GM12878 (cell line): ENCODE measurements around the gene NELFE. TPM values are rescaled to one million over a fixed set of nuclear protein-coding genes. Genes with fewer than 3 reads are reported as not detected.
"Not testable (repeated sequence)": the region's sequence is repeated elsewhere in the genome, so short reads cannot be mapped to it uniquely, and the experiment has no call there.

ENCODE experiments used
- ATAC-seq: fragments of 200-7000 bp; cut with Tn5 transposase; 3 replicates; pipeline ENCODE4 v1.9.1; 2020; ENCODE audit warnings: mild to moderate bottlenecking, moderate library complexity
- BruUV-seq: library from RNA; stranded (reverse); fragments of 400-500 nt; replicated peaks from 2 replicates; lab custom pipeline; 2021; lab: Mats Ljungman, UMichigan
- CTCF ChIA-PET: fragments of 300-600 bp; sonication (Branson Sonifier 250); formaldehyde crosslinking; extraction: SDS; loops from one replicate; lab custom pipeline; 2021; ENCODE audit warnings: inconsistent platforms; lab: Yijun Ruan, JAX
- POLR2A ChIA-PET: fragments of 350-600 bp; formaldehyde crosslinking; extraction: SDS; loops from one replicate; lab custom pipeline; 2021; ENCODE audit warnings: inconsistent platforms; lab: Charles Lee
- RAD21 ChIA-PET: fragments of 300-600 bp; sonication (Branson Sonifier 250); formaldehyde crosslinking; loops from one replicate; lab custom pipeline; 2023; ENCODE audit warnings: antibody characterized with exemption; ENCODE audit not compliant: unreplicated experiment; lab: Charles Lee
- SMC1A ChIA-PET: fragments of 300-600 bp; sonication (Branson Sonifier 250); formaldehyde crosslinking; loops from one replicate; lab custom pipeline; 2023; ENCODE audit not compliant: unreplicated experiment, uncharacterized antibody; lab: Charles Lee
- DNase-seq: peaks from one replicate; pipeline ENCODE4 v3.0.0-alpha.2; 2011; ENCODE audit warnings: low read depth, low spot score
- FAIRE-seq: peaks from 3 replicates; lab custom pipeline; 2011; peaks lifted over from hg19 to GRCh38; lab: Jason Lieb, UNC
- H2AFZ ChIP-seq: 2 replicates; pipeline ENCODE4 v1.6.0; 2011; ENCODE audit warnings: low read depth, low read length, control low read depth; ENCODE audit not compliant: control insufficient read depth
- H3K27ac ChIP-seq: 2 replicates; pipeline ENCODE4 v1.5.1; 2011; ENCODE audit warnings: control low read depth; ENCODE audit not compliant: control insufficient read depth, insufficient read depth
- H3K27me3 ChIP-seq, 2 experiments: replicated peaks in 1 of 2; 2 replicates each; pipeline versions ENCODE4 v1.6.0 to v1.6.1; 2011; ENCODE audit warnings: low read length in 1 of 2; ENCODE audit not compliant: control insufficient read depth in 2 of 2, insufficient read depth in 2 of 2
- H3K36me3 ChIP-seq, 2 experiments: 2 replicates each; pipeline ENCODE4 v1.5.1; 2011; ENCODE audit warnings: low read length in 1 of 2; ENCODE audit not compliant: control insufficient read depth in 2 of 2, insufficient read depth in 2 of 2
- H3K4me1 ChIP-seq: 2 replicates; pipeline ENCODE4 v1.6.1; 2011; ENCODE audit warnings: mild to moderate bottlenecking, low read length, moderate library complexity, mixed read lengths; ENCODE audit not compliant: control insufficient read depth, insufficient read depth
- H3K4me2 ChIP-seq: 2 replicates; pipeline ENCODE4 v1.6.0; 2011; ENCODE audit warnings: control low read depth; ENCODE audit not compliant: control insufficient read depth, insufficient read depth
- H3K4me3 ChIP-seq: fragments of 200-600 bp; sonication (generic); 2 replicates; pipeline ENCODE4 v1.5.1; 2016
- H3K79me2 ChIP-seq: 2 replicates; pipeline ENCODE4 v1.6.0; 2011; ENCODE audit warnings: low read length; ENCODE audit not compliant: control insufficient read depth, insufficient read depth
- H3K9ac ChIP-seq: 2 replicates; pipeline ENCODE4 v1.8.0; 2011; ENCODE audit warnings: low read length, control low read depth, mixed read lengths; ENCODE audit not compliant: control insufficient read depth, insufficient read depth
- H3K9me3 ChIP-seq: replicated peaks from 3 replicates; pipeline ENCODE4 v1.5.1; 2011; ENCODE audit warnings: mild to moderate bottlenecking, low read length; ENCODE audit not compliant: control insufficient read depth, insufficient read depth
- H4K20me1 ChIP-seq: 2 replicates; pipeline ENCODE4 v1.6.0; 2011; ENCODE audit not compliant: control insufficient read depth, insufficient read depth
- KLF5 ChIP-seq: fragments of 450-650 bp; IDR thresholded peaks from 2 replicates; pipeline ENCODE4 v1.6.1; 2014; ENCODE audit warnings: mild to moderate bottlenecking; ENCODE audit not compliant: partially characterized antibody
- RAD51 ChIP-seq: fragments of 450-650 bp; IDR thresholded peaks from 2 replicates; pipeline ENCODE4 v1.6.1; 2016; ENCODE audit warnings: moderate library complexity, mild to moderate bottlenecking, inconsistent platforms
- TCF12 ChIP-seq: IDR thresholded peaks from 2 replicates; pipeline ENCODE4 v1.6.1; 2011; ENCODE audit warnings: low read depth, mild to moderate bottlenecking, low read length
- USF2 ChIP-seq: IDR thresholded peaks from 2 replicates; pipeline ENCODE4 v1.6.1; 2011; ENCODE audit warnings: low read depth, low read length, improper control_type of control experiment, borderline replicate concordance
- ZNF274 ChIP-seq: IDR thresholded peaks from one replicate; pipeline ENCODE4 v1.8.0; 2011; ENCODE audit not compliant: insufficient read length, insufficient read depth
- WGBS: methylation state at CpG from one replicate; pipeline ENCODE4 v1.1.6; 2016; ENCODE audit warnings: low lambda C conversion rate; ENCODE audit not compliant: insufficient replicate concordance, insufficient coverage; ENCODE audit errors: missing lambda C conversion rate; 5-methylcytosine and 5-hydroxymethylcytosine counted together
- in situ Hi-C: fragments of 300-500 bp; cut with MboI; formaldehyde crosslinking; loops from 9 replicates; pipeline ENCODE4 v1.14.3; 2018; ENCODE audit warnings: mixed read lengths
- intact Hi-C: fragments of 100-400 bp; cut with micrococcal nuclease; formaldehyde crosslinking; loops from one replicate; pipeline ENCODE4 v1.14.2; 2022; ENCODE audit not compliant: unreplicated experiment
- polyA plus RNA-seq, 11 experiments: library from polyadenylated mRNA; depleted of rRNA in 4 of 11; unstranded in 6 of 11; stranded (reverse) in 5 of 11; fragments of >200 nt; fragmentation: Nextera tagmentation in 4 of 11; fragmentation: Illumina TruSeq in 1 of 11; extraction: Ambion mirVana in 4 of 11; extraction: Trizol in 1 of 11; gene quantifications; 1 replicate in 1 of 11; 2 replicates in 10 of 11; pipeline versions ENCODE4 v1.2.1 to v1.2.3, GENCODE V29; 2011 to 2016; ENCODE audit warnings: inconsistent platforms in 2 of 11, missing spikeins in 2 of 11, low read depth in 1 of 11
- total RNA-seq, 4 experiments: library from RNA; depleted of rRNA in 3 of 4; stranded (reverse); fragments of >200 nt in 3 of 4; fragmentation: Illumina TruSeq in 1 of 4; extraction: Trizol in 1 of 4; gene quantifications; 2 replicates each; pipeline versions ENCODE4 v1.2.1 to v1.2.3, GENCODE V29; 2013 to 2021

Gene NELFE
- total and polyA plus RNA-seq, 10 of the 15 experiments (the other 5 are each of a cell fraction or from before 2014, with no cell fraction given), result 8.5 to 105 (median 59.7) TPM

GRCh38 chr6:31932137-31932536 lies 26.6 kb downstream of the NELFE start:
- DNase-seq, H2AFZ ChIP-seq, intact Hi-C loops, H3K4me3 ChIP-seq, RAD21 ChIA-PET, ATAC-seq, CTCF ChIA-PET, H3K9ac ChIP-seq, H3K27ac ChIP-seq, H3K27me3 ChIP-seq, in situ Hi-C loops, SMC1A ChIA-PET, H3K36me3 ChIP-seq, H3K9me3 ChIP-seq, POLR2A ChIA-PET, H3K4me1 ChIP-seq, BruUV-seq, H3K79me2 ChIP-seq, FAIRE-seq, H4K20me1 ChIP-seq, H3K4me2 ChIP-seq: not testable (repeated sequence)
- 78% methylated on average over 8 of the region's 32 CpGs for WGBS

- TF ChIP-seq KLF5, result no peak
- TF ChIP-seq ZNF274, result no peak
- no peak for TF ChIP-seq TCF12
- TF ChIP-seq USF2, result no peak
- no peak for TF ChIP-seq RAD51
- BruUV-seq, result no TSS peak
- no peaks in the 10 kb centered on the region for H4K20me1 ChIP-seq
- intact Hi-C loops (no loop called here), in situ Hi-C loops (no loop called here)
- FAIRE-seq (no peak), DNase-seq (no peak), ATAC-seq (no peak)
- no peak overlapping the region for H3K9ac ChIP-seq
- no peaks in the 10 kb centered on the region for H3K4me1 ChIP-seq
- ChIA-PET RAD21 (interaction anchor here (1.2 kb wide), 1 partner anchor 41 kb away, joined by 3 read pairs; the partner anchor contains the start of gene DXO), POLR2A (no interaction called here), CTCF (no interaction called here), SMC1A (no interaction called here)
- H3K36me3 ChIP-seq, result no peaks in the 10 kb centered on the region
- 58% methylated on average over 1 of the region's 1 CpG for WGBS
- H3K27ac ChIP-seq, result no peak overlapping the region
- no peak overlapping the region for H3K4me2 ChIP-seq
- no peaks in the 10 kb centered on the region; a peak in 1 of 4 replicates for H3K27me3 ChIP-seq
- H3K4me3 ChIP-seq, result no peak overlapping the region
- no peaks in the 10 kb centered on the region; the same call in 2 of the 3 replicates for H3K9me3 ChIP-seq
- H3K79me2 ChIP-seq, result no peaks in the 10 kb centered on the region
- no peak overlapping the region for H2AFZ ChIP-seq
These were observed 27.8 kb downstream of the NELFE start for GRCh38 chr6:31930962-31931361.
